Breast epithelium (tissue), 4 donors: ENCODE results near the gene STAM. TPM values are rescaled to one million over a fixed set of nuclear protein-coding genes. Genes with fewer than 3 reads are reported as not detected.

Experiments
- DNase-seq, 2 donors: peaks; one replicate each; pipeline ENCODE4 v3.0.0-alpha.2; 2019; ENCODE audit warnings: low spot score in 2 of 2
- H3K27ac ChIP-seq, 2 donors: fragments of 200-600 bp; sonication (generic) in 1 of 2; one replicate each; pipeline ENCODE4 v1.5.1; 2016 to 2019; ENCODE audit warnings: mild to moderate bottlenecking in 1 of 2
- H3K27me3 ChIP-seq, 2 donors: fragments of 200-600 bp; sonication (generic) in 1 of 2; one replicate each; pipeline versions ENCODE4 v1.5.1 to v1.6.0; 2017 to 2019; ENCODE audit warnings: control low read depth in 1 of 2, mild to moderate bottlenecking in 1 of 2
- H3K36me3 ChIP-seq: fragments of 200-600 bp; one replicate; pipeline ENCODE4 v1.5.1; 2019
- H3K4me1 ChIP-seq, 2 donors: fragments of 200-600 bp; sonication (generic); one replicate each; pipeline ENCODE4 v1.5.1; 2016 to 2019; ENCODE audit warnings: control low read depth in 1 of 2
- H3K4me3 ChIP-seq, 3 donors: fragments of 200-600 bp; sonication (generic); 1 replicate in 2 of 3; 2 replicates in 1 of 3; pipeline ENCODE4 v1.5.1; 2016 to 2019; ENCODE audit warnings: mild to moderate bottlenecking in 3 of 3, moderate library complexity in 2 of 3
- H3K9me3 ChIP-seq, 2 donors: fragments of 200-600 bp; sonication (generic) in 1 of 2; one replicate each; pipeline ENCODE4 v1.5.1; 2016 to 2019; ENCODE audit warnings: control low read depth in 1 of 2
- CTCF ChIP-seq, 3 donors: fragments of 450-650 bp; IDR thresholded peaks; one replicate each; pipeline ENCODE4 v1.5.1; 2016 to 2017; ENCODE audit warnings: antibody characterized with exemption in 3 of 3, mild to moderate bottlenecking in 3 of 3, moderate library complexity in 3 of 3
- POLR2A ChIP-seq: fragments of 450-650 bp; IDR thresholded peaks from one replicate; pipeline ENCODE4 v1.6.1; 2016; ENCODE audit warnings: antibody characterized with exemption, mild to moderate bottlenecking, moderate library complexity
- POLR2AphosphoS5 ChIP-seq, 3 donors: sonication (generic); formaldehyde crosslinking; IDR thresholded peaks; one replicate each; pipeline ENCODE4 v1.6.1; 2017; ENCODE audit warnings: antibody characterized with exemption in 3 of 3
- intact Hi-C: fragments of 100-400 bp; cut with DNase I; formaldehyde crosslinking; loops from one replicate; pipeline ENCODE4 v1.15.1; 2023; ENCODE audit warnings: low total_unique reads
- total RNA-seq, 3 donors: library from RNA; depleted of rRNA; stranded (reverse); fragments of >200 nt; gene quantifications; one replicate each; pipeline ENCODE4 v1.1.0, GENCODE V29; 2016

The STAM gene
- total RNA-seq, 3 donors from 2014 or later: 19.0 to 25.2 (median 22.7) TPM

GRCh38 chr10:17673471-17674061 lies 29.6 kb downstream of the STAM start:
- intact Hi-C loops: no loop called here
- no peak for TF ChIP-seq POLR2AphosphoS5 (IDR thresholded peaks at IDR 0.05)
- no peak for TF ChIP-seq CTCF (IDR thresholded peaks at IDR 0.05)
- TF ChIP-seq POLR2A: no peak
- H3K4me1 ChIP-seq: no peaks in the 10 kb centered on the region
- H3K9me3 ChIP-seq: no peaks in the 10 kb centered on the region
- no peaks in the 10 kb centered on the region for H3K27me3 ChIP-seq
- no peak overlapping the region for H3K4me3 ChIP-seq
- DNase-seq: no peak
- H3K36me3 ChIP-seq: no peaks in the 10 kb centered on the region
- H3K27ac ChIP-seq: no peak overlapping the region

- Histone ChIP-seq H3K36me3 (no peaks in the 10 kb centered on the region), H3K4me1 (no peaks in the 10 kb centered on the region), H3K9me3 (no peaks in the 10 kb centered on the region), H3K4me3 (no peak overlapping the region), H3K27ac (no peak overlapping the region), H3K27me3 (no peaks in the 10 kb centered on the region)
- no peak for DNase-seq
- intact Hi-C loops: no loop called here
- TF ChIP-seq POLR2A: no peak
- TF ChIP-seq POLR2AphosphoS5 (IDR thresholded peaks at IDR 0.05): no peak
- TF ChIP-seq CTCF (IDR thresholded peaks at IDR 0.05): no peak
These were observed 30.6 kb downstream of the STAM start for GRCh38 chr10:17674566-17674965.

GRCh38 chr10:17675638-17676037 lies 31.7 kb downstream of the STAM start:
- Histone ChIP-seq H3K9me3 (no peaks in the 10 kb centered on the region), H3K27ac (no peak overlapping the region), H3K4me1 (no peaks in the 10 kb centered on the region), H3K4me3 (no peak overlapping the region), H3K36me3 (no peaks in the 10 kb centered on the region), H3K27me3 (no peaks in the 10 kb centered on the region)
- intact Hi-C loops: no loop called here
- DNase-seq: no peak
- TF ChIP-seq POLR2A (no peak), CTCF (IDR thresholded peaks at IDR 0.05) (no peak), POLR2AphosphoS5 (IDR thresholded peaks at IDR 0.05) (no peak)

GRCh38 chr10:17676919-17677318 lies 33.0 kb downstream of the STAM start:
- Histone ChIP-seq H3K4me1 (no peaks in the 10 kb centered on the region), H3K27me3 (no peaks in the 10 kb centered on the region), H3K4me3 (no peak overlapping the region), H3K36me3 (no peaks in the 10 kb centered on the region), H3K9me3 (no peaks in the 10 kb centered on the region), H3K27ac (no peak overlapping the region)
- no peak for DNase-seq
- intact Hi-C loops: no loop called here
- no peak for TF ChIP-seq CTCF (IDR thresholded peaks at IDR 0.05)
- no peak for TF ChIP-seq POLR2A
- no peak for TF ChIP-seq POLR2AphosphoS5 (IDR thresholded peaks at IDR 0.05)

- intact Hi-C loops: no loop called here
- TF ChIP-seq CTCF (IDR thresholded peaks at IDR 0.05) (no peak), POLR2A (no peak), POLR2AphosphoS5 (IDR thresholded peaks at IDR 0.05) (no peak)
- DNase-seq: no peak
These were observed 38.4 kb downstream of the STAM start for GRCh38 chr10:17682236-17682946.

More at GRCh38 chr10:17682236-17682946, 38.4 kb downstream of the STAM start:
- Histone ChIP-seq H3K27me3 (no peaks in the 10 kb centered on the region), H3K27ac (no peak overlapping the region), H3K36me3 (no peaks in the 10 kb centered on the region), H3K4me3 (no peak overlapping the region), H3K4me1 (no peaks in the 10 kb centered on the region), H3K9me3 (no peaks in the 10 kb centered on the region)
